ENCODE data around the gene TMEFF1.

The TMEFF1 gene

DNA sequence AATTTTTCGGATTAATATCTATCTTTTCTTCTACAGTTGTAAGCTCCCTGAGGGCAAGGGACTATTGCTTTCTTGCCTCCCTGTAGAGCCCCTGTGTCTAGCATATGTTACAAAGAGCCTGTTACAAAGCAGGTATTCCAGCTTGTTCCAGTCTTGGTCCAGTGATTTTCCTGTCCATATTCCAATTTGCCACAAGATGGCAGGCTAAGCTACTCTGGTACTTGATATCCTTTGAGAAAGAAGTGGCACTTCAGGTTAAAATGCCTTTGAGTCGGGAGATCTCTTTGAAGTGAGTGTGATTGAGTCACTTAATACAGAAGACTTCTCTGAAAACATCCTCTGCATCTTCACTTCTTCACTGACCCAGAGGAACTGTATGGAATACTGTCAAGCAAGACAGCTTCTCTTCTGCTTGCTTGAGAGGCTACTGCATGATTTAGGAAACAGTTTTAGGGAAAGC lies 129.4 kb downstream of the TMEFF1 start:
- no peak for DNase-seq (ENCODE audit: low read depth in 1 of 2, low spot score in 1 of 2)

DNA sequence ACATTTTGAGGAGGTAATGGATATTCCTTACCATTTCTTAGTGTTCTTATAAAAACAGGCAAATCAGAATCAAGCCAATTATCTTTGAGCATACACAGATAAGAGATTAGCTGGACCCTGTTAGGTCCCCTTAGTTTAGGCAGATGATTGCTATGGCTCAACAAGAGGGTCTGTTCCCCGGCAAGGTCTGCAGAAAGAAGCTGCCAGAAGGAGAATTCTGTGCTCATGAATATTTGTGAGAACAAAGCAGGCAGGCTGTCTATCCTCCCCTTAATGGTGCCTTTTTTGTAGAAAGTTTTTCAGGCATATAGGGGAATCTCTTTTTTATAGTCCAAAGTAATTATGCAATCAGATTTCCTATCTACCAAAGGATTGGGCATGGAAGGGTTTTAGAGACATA lies 132.5 kb downstream of the TMEFF1 start:
- no peak for DNase-seq (ENCODE audit: low read depth in 1 of 2, low spot score in 1 of 2)

DNA sequence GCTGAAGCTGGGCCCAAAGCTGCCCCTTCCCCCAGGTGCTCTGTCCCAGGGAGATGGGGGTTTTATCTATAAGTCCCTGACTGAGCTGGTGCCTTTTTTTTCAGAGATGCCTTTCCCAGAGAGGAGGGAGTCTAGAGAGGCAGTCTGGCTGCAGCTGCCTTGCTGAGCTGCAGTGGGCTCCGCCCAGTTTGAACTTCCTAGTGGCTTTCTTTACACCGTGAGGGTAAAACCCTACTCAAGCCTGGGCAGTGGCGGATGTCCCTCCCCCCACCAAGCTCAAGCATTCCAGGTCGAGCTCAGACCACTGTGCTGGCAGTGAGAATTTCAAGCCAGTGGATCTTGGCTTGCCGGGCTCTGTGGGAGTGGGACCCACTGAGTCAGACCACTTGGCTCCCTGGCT lies 146.2 kb downstream of the TMEFF1 start:
- DNase-seq (ENCODE audit: low read depth in 1 of 2, low spot score in 1 of 2): no peak

DNA sequence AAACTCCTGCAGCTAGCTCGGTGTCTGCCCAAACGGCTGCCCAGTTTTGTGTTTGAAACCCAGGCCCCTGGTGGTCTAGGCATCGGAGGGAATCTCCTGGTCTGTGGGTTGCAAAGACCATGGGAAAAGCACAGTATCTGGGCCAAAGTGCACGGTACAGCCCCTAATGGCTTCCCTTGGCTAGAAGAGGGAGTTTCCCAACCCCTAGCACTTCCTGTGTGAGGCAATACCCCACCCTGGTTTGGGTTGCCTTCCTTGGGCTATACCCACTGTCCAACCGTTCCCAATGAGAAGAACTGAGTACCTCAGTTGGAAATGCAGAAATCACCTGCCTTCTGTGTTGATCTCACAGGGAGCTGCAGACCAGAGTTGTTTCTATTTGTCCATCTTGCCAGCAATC lies 146.7 kb downstream of the TMEFF1 start:
- DNase-seq (ENCODE audit: low read depth in 1 of 2, low spot score in 1 of 2): no peak

DNA sequence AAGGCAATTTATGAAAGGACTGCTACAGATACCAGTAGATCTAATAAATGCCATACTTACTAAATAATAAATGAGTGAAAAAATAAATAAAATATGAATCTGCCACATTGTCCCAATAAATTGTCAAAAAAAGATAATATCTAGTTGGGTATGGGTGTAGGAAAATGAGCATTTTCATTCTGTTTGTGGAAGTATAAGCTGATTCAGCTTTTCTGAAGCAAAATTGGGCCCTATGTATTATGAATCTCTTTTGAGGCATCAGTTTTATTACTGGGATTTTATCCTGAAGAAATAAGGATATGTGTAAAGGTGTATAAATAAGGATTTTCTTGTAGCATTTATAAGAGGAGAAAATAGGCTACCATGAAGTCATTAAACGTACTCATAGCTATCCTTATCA lies 151.0 kb downstream of the TMEFF1 start:
- no peak for DNase-seq (ENCODE audit: low read depth in 1 of 2, low spot score in 1 of 2)

GRCh38 chr9:100626949-100627348 lies 154.0 kb downstream of the TMEFF1 start:
- no peak for DNase-seq (ENCODE audit: low read depth in 1 of 2, low spot score in 1 of 2)
